Measurements from ENCODE around the gene ANKRD24.
"Not testable (repeated sequence)": the region's sequence is repeated elsewhere in the genome, so short reads cannot be mapped to it uniquely, and the experiment has no call there.

Gene ANKRD24

DNA sequence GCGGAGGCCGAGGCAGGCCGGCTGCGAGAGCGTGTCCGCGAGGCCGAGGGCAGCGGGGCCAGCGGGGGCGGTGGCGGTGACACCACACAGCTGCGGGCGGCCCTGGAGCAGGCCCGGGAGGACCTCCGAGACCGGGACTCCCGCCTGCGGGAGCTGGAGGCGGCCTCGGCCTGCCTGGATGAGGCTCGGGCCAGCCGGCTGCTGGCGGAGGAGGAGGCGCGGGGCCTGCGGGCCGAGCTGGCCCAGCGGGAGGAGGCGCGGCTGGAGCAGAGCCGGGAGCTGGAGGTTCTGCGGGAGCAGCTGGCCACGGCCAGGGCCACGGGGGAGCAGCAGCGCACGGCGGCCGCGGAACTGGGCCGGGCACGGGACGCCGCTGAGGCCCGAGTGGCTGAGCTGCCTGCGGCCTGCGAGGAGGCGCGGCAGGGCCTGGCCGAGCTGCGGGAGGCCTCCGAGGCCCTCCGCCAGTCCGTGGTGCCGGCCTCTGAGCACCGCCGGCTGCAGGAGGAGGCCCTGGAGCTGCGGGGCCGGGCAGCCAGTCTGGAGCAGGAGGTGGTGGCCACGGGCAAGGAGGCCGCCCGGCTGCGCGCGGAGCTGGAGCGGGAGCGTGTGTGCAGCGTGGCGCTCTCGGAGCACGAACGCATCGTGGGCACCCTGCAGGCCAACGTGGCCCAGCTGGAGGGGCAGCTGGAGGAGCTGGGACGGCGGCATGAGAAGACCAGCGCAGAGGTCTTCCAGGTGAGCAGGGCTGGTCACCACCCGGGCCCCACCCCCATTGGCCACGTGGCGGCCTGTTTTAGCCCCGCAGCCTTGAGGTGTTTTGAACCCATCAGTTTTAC lies 35.2 kb downstream of the ANKRD24 start:
- Histone ChIP-seq H3K36me3 (ENCODE audit: control insufficient read depth, insufficient read depth, low read length) (no peaks in the 10 kb centered on the region), H3K27ac (no peak overlapping the region), H3K9ac (no peak overlapping the region), H3K27me3 (ENCODE audit: control insufficient read depth, insufficient read depth, low read length) (no peaks in the 10 kb centered on the region), H2AFZ (no peak overlapping the region), H3K79me2 (no peaks in the 10 kb centered on the region), H3K9me3 (ENCODE audit: control insufficient read depth, low read length) (no peaks in the 10 kb centered on the region), H3K4me3 (ENCODE audit: low read depth, low read length) (no peak overlapping the region), H3K4me2 (ENCODE audit: low read length) (no peak overlapping the region), H3K4me1 (no peaks in the 10 kb centered on the region)
- TF ChIP-seq, protein P1, sequence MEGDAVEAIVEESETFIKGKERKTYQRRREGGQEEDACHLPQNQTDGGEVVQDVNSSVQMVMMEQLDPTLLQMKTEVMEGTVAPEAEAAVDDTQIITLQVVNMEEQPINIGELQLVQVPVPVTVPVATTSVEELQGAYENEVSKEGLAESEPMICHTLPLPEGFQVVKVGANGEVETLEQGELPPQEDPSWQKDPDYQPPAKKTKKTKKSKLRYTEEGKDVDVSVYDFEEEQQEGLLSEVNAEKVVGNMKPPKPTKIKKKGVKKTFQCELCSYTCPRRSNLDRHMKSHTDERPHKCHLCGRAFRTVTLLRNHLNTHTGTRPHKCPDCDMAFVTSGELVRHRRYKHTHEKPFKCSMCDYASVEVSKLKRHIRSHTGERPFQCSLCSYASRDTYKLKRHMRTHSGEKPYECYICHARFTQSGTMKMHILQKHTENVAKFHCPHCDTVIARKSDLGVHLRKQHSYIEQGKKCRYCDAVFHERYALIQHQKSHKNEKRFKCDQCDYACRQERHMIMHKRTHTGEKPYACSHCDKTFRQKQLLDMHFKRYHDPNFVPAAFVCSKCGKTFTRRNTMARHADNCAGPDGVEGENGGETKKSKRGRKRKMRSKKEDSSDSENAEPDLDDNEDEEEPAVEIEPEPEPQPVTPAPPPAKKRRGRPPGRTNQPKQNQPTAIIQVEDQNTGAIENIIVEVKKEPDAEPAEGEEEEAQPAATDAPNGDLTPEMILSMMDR (IDR thresholded peaks at IDR 0.05), result no peak

GRCh38 chr19:4218523-4218922 lies 36.0 kb downstream of the ANKRD24 start:
- not testable (repeated sequence) for H3K4me1 ChIP-seq; H3K4me3 ChIP-seq (ENCODE audit: low read depth, low read length); H3K36me3 ChIP-seq (ENCODE audit: control insufficient read depth, insufficient read depth, low read length); H3K4me2 ChIP-seq (ENCODE audit: low read length); H3K27me3 ChIP-seq (ENCODE audit: control insufficient read depth, insufficient read depth, low read length); H3K79me2 ChIP-seq; H2AFZ ChIP-seq; H3K9ac ChIP-seq; H3K9me3 ChIP-seq (ENCODE audit: control insufficient read depth, low read length); H3K27ac ChIP-seq

DNA sequence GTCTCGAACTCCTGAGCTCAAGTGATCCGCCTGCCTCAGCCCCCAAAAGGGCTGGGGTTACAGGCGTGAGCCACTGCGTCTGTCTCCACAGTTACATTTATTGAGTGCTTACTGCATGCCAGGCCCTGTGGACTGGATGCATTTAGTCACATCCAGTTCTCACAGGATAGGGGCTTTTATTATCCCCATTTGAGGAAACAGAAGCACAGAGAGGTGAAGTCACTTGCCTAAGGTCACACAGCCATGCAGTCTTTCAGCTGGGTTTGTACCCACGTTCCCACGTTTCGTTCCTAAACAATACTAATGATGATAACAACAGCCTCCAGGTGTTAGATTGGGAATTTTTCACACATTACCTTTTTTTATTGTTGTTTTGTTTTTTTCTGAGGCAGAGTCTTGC lies 37.7 kb downstream of the ANKRD24 start:
- H3K79me2 ChIP-seq, result no peaks in the 10 kb centered on the region
- H3K27ac ChIP-seq, result no peak overlapping the region
- H3K9ac ChIP-seq, result no peak overlapping the region
- H3K4me3 ChIP-seq (ENCODE audit: low read depth, low read length), result no peak overlapping the region
- H3K36me3 ChIP-seq (ENCODE audit: control insufficient read depth, insufficient read depth, low read length), result no peaks in the 10 kb centered on the region
- H3K9me3 ChIP-seq (ENCODE audit: control insufficient read depth, low read length), result no peaks in the 10 kb centered on the region
- H2AFZ ChIP-seq, result no peak overlapping the region
- no peaks in the 10 kb centered on the region for H3K27me3 ChIP-seq (ENCODE audit: control insufficient read depth, insufficient read depth, low read length)
- no peaks in the 10 kb centered on the region for H3K4me1 ChIP-seq
- H3K4me2 ChIP-seq (ENCODE audit: low read length), result no peak overlapping the region
- TF ChIP-seq, protein P1 (IDR thresholded peaks at IDR 0.05), result no peak

DNA sequence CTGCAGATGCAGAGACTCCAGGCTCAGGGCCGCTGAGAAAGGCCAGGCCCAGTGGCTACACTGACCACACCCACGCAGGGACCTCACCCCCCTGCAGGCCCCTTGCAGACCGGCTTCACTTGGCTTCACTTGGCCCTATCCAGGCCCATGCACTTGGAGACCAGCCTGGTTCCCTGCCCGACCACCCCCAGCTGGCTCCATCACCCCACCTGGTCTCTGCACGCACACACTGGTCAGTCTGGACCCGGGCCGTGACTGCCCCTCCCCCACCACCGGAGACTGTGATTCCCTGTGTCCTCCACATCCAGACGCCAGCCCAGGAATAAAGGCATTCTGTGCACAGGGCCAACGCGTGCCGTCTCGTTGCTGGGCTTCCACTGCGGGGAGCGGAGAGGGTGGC lies 42.0 kb downstream of the ANKRD24 start:
- Histone ChIP-seq H3K27ac (no peak overlapping the region), H3K4me1 (no peaks in the 10 kb centered on the region), H3K4me3 (ENCODE audit: low read depth, low read length) (no peak overlapping the region), H2AFZ (no peak overlapping the region), H3K79me2 (no peaks in the 10 kb centered on the region), H3K4me2 (ENCODE audit: low read length) (no peak overlapping the region), H3K36me3 (ENCODE audit: control insufficient read depth, insufficient read depth, low read length) (no peaks in the 10 kb centered on the region), H3K9me3 (ENCODE audit: control insufficient read depth, low read length) (no peaks in the 10 kb centered on the region), H3K9ac (no peak overlapping the region), H3K27me3 (ENCODE audit: control insufficient read depth, insufficient read depth, low read length) (no peaks in the 10 kb centered on the region)
- TF ChIP-seq, protein P1 (IDR thresholded peaks at IDR 0.05), result no peak

DNA sequence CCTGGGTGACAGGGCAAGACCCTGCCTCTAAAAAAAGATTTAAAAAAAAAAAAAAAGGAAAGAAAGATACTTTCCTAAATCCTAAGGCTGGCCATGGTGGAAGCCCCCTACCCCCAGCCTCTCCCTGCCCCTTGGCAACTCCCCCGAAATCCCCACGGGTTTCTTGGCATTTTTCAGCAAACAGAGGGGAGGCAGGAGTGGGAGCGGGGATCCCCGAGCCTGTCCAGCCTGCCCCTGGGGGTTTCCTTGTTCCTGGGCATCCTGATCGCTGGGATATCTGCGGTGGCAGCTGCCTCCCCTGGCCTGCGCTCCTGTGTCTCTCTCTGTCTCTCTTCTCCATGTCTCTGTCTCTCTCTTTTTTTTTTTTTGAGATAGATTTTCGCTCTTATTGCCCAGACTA lies 43.4 kb downstream of the ANKRD24 start:
- Histone ChIP-seq H3K4me2 (ENCODE audit: low read length) (no peak overlapping the region), H3K4me1 (no peaks in the 10 kb centered on the region), H3K79me2 (no peaks in the 10 kb centered on the region), H2AFZ (no peak overlapping the region), H3K36me3 (ENCODE audit: control insufficient read depth, insufficient read depth, low read length) (no peaks in the 10 kb centered on the region), H3K9ac (no peak overlapping the region), H3K27me3 (ENCODE audit: control insufficient read depth, insufficient read depth, low read length) (no peaks in the 10 kb centered on the region), H3K9me3 (ENCODE audit: control insufficient read depth, low read length) (no peaks in the 10 kb centered on the region), H3K4me3 (ENCODE audit: low read depth, low read length) (no peak overlapping the region), H3K27ac (no peak overlapping the region)
- TF ChIP-seq, protein P1 (IDR thresholded peaks at IDR 0.05), result no peak
